ENCODE measurements around the gene TMC5. TPM values are rescaled to one million over a fixed set of nuclear protein-coding genes. Genes with fewer than 3 reads are reported as not detected.

The TMC5 gene
- total and polyA plus RNA-seq, 2 of the 8 experiments (the other 6 are each of a cell fraction or from before 2014, with no cell fraction given), result 1.6 to 1.8 TPM

GRCh38 chr16:19415461-19415860 lies 2.2 kb upstream of the TMC5 start (continued):
- TF ChIP-seq, protein P1, sequence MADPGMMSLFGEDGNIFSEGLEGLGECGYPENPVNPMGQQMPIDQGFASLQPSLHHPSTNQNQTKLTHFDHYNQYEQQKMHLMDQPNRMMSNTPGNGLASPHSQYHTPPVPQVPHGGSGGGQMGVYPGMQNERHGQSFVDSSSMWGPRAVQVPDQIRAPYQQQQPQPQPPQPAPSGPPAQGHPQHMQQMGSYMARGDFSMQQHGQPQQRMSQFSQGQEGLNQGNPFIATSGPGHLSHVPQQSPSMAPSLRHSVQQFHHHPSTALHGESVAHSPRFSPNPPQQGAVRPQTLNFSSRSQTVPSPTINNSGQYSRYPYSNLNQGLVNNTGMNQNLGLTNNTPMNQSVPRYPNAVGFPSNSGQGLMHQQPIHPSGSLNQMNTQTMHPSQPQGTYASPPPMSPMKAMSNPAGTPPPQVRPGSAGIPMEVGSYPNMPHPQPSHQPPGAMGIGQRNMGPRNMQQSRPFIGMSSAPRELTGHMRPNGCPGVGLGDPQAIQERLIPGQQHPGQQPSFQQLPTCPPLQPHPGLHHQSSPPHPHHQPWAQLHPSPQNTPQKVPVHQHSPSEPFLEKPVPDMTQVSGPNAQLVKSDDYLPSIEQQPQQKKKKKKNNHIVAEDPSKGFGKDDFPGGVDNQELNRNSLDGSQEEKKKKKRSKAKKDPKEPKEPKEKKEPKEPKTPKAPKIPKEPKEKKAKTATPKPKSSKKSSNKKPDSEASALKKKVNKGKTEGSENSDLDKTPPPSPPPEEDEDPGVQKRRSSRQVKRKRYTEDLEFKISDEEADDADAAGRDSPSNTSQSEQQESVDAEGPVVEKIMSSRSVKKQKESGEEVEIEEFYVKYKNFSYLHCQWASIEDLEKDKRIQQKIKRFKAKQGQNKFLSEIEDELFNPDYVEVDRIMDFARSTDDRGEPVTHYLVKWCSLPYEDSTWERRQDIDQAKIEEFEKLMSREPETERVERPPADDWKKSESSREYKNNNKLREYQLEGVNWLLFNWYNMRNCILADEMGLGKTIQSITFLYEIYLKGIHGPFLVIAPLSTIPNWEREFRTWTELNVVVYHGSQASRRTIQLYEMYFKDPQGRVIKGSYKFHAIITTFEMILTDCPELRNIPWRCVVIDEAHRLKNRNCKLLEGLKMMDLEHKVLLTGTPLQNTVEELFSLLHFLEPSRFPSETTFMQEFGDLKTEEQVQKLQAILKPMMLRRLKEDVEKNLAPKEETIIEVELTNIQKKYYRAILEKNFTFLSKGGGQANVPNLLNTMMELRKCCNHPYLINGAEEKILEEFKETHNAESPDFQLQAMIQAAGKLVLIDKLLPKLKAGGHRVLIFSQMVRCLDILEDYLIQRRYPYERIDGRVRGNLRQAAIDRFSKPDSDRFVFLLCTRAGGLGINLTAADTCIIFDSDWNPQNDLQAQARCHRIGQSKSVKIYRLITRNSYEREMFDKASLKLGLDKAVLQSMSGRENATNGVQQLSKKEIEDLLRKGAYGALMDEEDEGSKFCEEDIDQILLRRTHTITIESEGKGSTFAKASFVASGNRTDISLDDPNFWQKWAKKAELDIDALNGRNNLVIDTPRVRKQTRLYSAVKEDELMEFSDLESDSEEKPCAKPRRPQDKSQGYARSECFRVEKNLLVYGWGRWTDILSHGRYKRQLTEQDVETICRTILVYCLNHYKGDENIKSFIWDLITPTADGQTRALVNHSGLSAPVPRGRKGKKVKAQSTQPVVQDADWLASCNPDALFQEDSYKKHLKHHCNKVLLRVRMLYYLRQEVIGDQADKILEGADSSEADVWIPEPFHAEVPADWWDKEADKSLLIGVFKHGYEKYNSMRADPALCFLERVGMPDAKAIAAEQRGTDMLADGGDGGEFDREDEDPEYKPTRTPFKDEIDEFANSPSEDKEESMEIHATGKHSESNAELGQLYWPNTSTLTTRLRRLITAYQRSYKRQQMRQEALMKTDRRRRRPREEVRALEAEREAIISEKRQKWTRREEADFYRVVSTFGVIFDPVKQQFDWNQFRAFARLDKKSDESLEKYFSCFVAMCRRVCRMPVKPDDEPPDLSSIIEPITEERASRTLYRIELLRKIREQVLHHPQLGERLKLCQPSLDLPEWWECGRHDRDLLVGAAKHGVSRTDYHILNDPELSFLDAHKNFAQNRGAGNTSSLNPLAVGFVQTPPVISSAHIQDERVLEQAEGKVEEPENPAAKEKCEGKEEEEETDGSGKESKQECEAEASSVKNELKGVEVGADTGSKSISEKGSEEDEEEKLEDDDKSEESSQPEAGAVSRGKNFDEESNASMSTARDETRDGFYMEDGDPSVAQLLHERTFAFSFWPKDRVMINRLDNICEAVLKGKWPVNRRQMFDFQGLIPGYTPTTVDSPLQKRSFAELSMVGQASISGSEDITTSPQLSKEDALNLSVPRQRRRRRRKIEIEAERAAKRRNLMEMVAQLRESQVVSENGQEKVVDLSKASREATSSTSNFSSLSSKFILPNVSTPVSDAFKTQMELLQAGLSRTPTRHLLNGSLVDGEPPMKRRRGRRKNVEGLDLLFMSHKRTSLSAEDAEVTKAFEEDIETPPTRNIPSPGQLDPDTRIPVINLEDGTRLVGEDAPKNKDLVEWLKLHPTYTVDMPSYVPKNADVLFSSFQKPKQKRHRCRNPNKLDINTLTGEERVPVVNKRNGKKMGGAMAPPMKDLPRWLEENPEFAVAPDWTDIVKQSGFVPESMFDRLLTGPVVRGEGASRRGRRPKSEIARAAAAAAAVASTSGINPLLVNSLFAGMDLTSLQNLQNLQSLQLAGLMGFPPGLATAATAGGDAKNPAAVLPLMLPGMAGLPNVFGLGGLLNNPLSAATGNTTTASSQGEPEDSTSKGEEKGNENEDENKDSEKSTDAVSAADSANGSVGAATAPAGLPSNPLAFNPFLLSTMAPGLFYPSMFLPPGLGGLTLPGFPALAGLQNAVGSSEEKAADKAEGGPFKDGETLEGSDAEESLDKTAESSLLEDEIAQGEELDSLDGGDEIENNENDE (IDR thresholded peaks at IDR 0.05; ENCODE audit: insufficient replicate concordance, low read length), result no peak
- TF ChIP-seq HDAC2 (IDR thresholded peaks at IDR 0.05; ENCODE audit: borderline replicate concordance in 1 of 2, low read depth in 2 of 2, low read length in 2 of 2) (no peak), EZH2 (IDR thresholded peaks at IDR 0.05; ENCODE audit: low read depth, low read length, severe bottlenecking) (no peak), GTF2F1 (IDR thresholded peaks at IDR 0.05; ENCODE audit: borderline replicate concordance, low read depth, low read length) (no peak), CHD2 (IDR thresholded peaks at IDR 0.05; ENCODE audit: low read length) (no peak)
